ENCODE data around the gene PPM1H. TPM values are rescaled to one million over a fixed set of nuclear protein-coding genes. Genes with fewer than 3 reads are reported as not detected.

The PPM1H gene
- total RNA-seq, 6 experiments from 2014 or later, result 7.0 to 20.9 (median 8.4) TPM

DNA sequence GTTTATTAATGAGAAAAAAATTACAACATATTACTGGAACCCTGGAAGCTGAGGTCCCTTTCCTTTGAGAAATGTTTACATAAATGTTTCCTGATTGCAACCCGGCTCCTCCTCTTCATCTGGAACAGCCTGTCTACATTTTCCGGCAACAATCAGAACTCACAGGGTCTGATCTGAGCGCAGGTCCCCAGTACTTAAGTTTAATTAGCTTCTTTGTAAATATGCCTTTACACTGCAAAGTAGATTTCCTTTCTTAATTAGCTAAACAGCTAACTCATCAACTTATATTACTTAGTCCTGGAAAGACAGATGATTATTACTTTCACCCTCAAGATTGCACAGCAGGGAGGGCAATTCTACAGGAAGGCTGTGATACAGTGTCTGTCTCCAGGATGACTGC, 255.3 kb downstream of the PPM1H start:
- TF ChIP-seq, protein P1, sequence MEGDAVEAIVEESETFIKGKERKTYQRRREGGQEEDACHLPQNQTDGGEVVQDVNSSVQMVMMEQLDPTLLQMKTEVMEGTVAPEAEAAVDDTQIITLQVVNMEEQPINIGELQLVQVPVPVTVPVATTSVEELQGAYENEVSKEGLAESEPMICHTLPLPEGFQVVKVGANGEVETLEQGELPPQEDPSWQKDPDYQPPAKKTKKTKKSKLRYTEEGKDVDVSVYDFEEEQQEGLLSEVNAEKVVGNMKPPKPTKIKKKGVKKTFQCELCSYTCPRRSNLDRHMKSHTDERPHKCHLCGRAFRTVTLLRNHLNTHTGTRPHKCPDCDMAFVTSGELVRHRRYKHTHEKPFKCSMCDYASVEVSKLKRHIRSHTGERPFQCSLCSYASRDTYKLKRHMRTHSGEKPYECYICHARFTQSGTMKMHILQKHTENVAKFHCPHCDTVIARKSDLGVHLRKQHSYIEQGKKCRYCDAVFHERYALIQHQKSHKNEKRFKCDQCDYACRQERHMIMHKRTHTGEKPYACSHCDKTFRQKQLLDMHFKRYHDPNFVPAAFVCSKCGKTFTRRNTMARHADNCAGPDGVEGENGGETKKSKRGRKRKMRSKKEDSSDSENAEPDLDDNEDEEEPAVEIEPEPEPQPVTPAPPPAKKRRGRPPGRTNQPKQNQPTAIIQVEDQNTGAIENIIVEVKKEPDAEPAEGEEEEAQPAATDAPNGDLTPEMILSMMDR (IDR thresholded peaks at IDR 0.05), result no peak
- Mint-ChIP-seq H3K9me3 (no peaks in the 10 kb centered on the region; the same call in 1 of the 2 replicates), H3K27me3 (ENCODE audit: insufficient read depth) (no peaks in the 10 kb centered on the region), H3K4me1 (ENCODE audit: low read depth) (peaks cover 24% of the 10 kb centered on the region), H3K36me3 (ENCODE audit: low read depth) (0 out of 2 replicates have a peak, but pooled peaks cover 9% of the 10 kb centered on the region), H3K4me3 (no peak overlapping the region), H3K27ac (no peak overlapping the region)
- DNase-seq, result no peak

DNA sequence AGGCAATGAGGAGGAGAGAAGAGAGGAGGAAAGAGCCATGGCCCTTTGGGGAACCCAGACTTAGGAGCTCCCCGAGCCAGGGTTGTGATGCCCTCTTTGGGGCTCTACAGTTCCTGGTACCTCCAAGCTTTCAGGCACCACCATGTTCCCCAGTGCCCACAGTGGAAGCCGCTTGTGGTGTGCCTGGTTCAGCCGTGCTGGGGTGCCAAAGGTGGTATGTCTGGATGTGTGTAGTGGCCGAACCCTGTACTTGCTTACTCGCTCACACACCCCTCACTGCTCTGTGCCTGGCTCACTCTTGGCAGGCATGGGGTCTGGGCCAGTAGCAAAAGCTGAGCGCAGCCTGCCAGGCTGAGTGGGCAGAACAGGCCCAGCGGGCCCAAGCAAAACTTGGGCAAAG, 257.6 kb downstream of the PPM1H start:
- no peak for DNase-seq
- Mint-ChIP-seq H3K4me1 (ENCODE audit: low read depth) (peaks cover 8% of the 10 kb centered on the region; the same call in 1 of the 2 replicates), H3K27me3 (ENCODE audit: insufficient read depth) (no peaks in the 10 kb centered on the region), H3K4me3 (no peak overlapping the region), H3K9me3 (no peaks in the 10 kb centered on the region; the same call in 1 of the 2 replicates), H3K36me3 (ENCODE audit: low read depth) (0 out of 2 replicates have a peak, but pooled peaks cover 9% of the 10 kb centered on the region), H3K27ac (no peak overlapping the region)
- TF ChIP-seq, protein P1 (IDR thresholded peaks at IDR 0.05), result no peak

DNA sequence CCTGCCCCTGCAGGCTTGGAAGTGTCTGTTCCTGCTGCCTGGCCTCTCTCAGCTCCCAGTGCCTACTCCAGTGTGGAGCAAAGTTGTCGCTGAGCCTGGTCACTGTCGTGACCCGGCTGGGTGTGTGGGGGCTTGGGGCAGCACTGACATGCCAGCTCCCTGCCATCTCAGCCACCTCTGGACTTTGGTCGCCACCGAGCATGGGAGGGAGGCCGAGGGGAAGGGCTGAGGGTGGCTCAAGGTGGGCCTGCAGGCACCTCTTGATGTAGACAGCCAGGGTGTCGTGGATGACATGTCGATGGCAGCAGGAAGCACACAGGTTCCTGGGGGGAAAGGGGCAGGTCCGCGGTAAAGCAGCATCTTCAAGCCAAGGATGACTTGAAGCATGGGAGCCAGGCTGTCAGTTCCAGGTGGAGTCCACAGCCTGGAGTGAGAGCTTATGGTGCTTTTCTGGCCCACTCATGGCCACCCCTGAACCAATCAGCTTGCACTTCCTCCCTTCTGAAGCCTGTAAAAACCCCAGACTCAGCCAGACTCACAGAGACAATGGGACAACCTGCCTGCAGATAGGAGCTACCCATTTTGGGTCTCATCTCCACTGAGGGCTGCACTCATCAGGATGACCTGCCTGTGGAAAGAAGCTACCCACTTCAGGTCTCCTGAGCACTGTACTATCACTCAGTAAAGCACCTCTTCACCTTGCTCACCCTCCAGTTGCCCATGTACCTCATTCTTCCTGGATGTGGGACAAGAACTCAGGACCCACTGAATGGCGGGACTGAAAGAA, 258.2 kb downstream of the PPM1H start:
- 0 out of 2 replicates have a peak, but pooled peaks cover 9% of the 10 kb centered on the region for H3K36me3 Mint-ChIP-seq (ENCODE audit: low read depth)
- no peaks in the 10 kb centered on the region; the same call in 1 of the 2 replicates for H3K9me3 Mint-ChIP-seq
- no peak for DNase-seq
- H3K4me1 Mint-ChIP-seq (ENCODE audit: low read depth), result peaks cover 8% of the 10 kb centered on the region; the same call in 1 of the 2 replicates
- no peak overlapping the region for H3K27ac Mint-ChIP-seq
- no peaks in the 10 kb centered on the region for H3K27me3 Mint-ChIP-seq (ENCODE audit: insufficient read depth)
- TF ChIP-seq, protein P1 (IDR thresholded peaks at IDR 0.05), result no peak
- no peak overlapping the region for H3K4me3 Mint-ChIP-seq

DNA sequence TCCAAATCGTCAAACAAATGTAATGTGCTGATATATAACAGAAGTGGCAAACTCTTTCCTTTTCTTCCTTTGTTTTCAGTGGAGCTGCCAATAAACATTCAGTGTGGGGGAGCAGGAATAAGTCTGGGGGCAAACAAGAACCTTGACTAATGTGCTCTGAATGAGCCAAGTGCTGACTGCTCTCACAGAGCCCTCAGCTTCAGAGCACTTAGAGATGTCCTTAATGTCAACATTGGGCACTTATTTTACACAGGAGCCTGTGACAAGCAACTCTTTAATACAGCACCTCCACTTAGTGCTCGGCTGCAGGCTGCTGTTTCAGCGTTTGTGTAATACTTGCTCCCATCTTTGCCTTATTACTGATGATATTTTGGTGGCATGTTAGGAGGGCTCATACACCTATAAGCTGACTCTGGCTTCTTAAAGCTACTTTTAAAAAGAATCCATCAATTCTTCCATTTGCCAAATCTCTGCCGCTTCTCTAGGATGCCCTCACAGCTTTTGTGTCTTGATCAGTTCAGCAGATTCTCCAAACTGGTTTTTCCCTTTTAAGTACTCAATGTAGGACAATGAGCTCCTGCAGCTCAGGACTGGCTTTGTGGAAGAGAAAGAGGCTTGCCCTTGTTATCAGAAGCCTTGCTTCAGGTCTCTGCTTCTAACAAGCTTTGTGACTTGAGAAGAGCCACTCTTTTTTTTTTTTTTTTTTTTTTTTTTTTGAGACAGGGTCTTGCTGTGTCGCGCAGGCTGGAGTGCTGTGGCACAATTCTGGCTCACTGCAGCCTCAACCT, 261.7 kb downstream of the PPM1H start:
- Mint-ChIP-seq H3K4me1 (ENCODE audit: low read depth) (no peaks in the 10 kb centered on the region), H3K36me3 (ENCODE audit: low read depth) (0 out of 2 replicates have a peak, but pooled peaks cover 9% of the 10 kb centered on the region), H3K27me3 (ENCODE audit: insufficient read depth) (no peaks in the 10 kb centered on the region), H3K9me3 (no peaks in the 10 kb centered on the region; the same call in 1 of the 2 replicates), H3K27ac (no peak overlapping the region), H3K4me3 (no peak overlapping the region)
- DNase-seq, result no peak
- TF ChIP-seq, protein P1 (IDR thresholded peaks at IDR 0.05), result no peak

DNA sequence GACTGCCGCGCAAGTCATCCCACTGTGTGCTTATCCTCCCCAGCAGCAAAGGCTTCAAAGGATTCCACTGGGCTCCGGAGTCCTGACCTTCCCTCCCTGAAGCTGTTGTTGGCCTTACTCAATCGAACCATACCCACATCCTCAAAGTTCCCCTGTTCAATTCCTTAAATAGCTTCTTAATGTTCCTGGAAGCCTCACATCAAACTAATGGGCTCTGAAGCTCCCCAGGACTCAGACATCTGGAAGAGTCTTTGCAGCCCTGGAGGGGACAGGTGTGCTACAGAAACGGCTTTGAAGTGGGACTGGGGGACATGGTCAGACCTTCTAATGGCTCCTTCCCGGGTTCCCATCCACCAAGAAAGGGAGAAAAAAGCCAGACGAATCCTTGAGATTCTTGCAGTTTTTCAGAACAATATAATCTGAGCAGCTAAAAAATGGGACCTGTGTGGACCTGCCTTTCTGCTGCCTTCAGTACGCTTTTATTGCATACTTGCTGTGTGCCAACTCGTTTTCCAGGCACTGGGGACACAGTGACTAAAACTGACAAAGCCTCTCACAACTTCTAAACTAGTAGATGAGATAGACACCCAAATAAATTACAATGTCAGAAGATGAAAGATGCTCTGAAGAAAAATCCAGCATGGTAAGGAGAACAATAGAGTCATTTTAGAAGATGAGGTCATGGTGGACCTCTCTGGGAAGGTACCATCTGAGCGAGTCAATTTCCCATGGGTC, 263.8 kb downstream of the PPM1H start:
- no peaks in the 10 kb centered on the region for H3K9me3 Mint-ChIP-seq
- TF ChIP-seq, protein P1 (IDR thresholded peaks at IDR 0.05), result no peak
- H3K36me3 Mint-ChIP-seq (ENCODE audit: low read depth), result 0 out of 2 replicates have a peak, but pooled peaks cover 7% of the 10 kb centered on the region
- no peak for DNase-seq
- no peaks in the 10 kb centered on the region for H3K4me1 Mint-ChIP-seq (ENCODE audit: low read depth)
- no peak overlapping the region for H3K27ac Mint-ChIP-seq
- no peaks in the 10 kb centered on the region for H3K27me3 Mint-ChIP-seq (ENCODE audit: insufficient read depth)
- no peak overlapping the region for H3K4me3 Mint-ChIP-seq

All from HFFc6 (cell line).